Sigmoid colon (tissue), 7 donors: ENCODE measurements around the gene SLC34A1. TPM values are rescaled to one million over a fixed set of nuclear protein-coding genes. Genes with fewer than 3 reads are reported as not detected.

Source experiments
- DNase-seq: peaks from one replicate; pipeline ENCODE4 v3.0.0-alpha.2; 2019
- H3K27ac ChIP-seq, 4 donors: fragments of 200-600 bp; sonication (generic); one replicate each; pipeline ENCODE4 v1.5.1; 2016 to 2019; ENCODE audit warnings: mild to moderate bottlenecking in 1 of 4
- H3K27me3 ChIP-seq, 3 donors: fragments of 200-600 bp; sonication (generic); one replicate each; pipeline ENCODE4 v1.5.1; 2019; ENCODE audit warnings: mild to moderate bottlenecking in 1 of 3
- H3K36me3 ChIP-seq, 4 donors: fragments of 200-600 bp; sonication (generic); one replicate each; pipeline ENCODE4 v1.5.1; 2016 to 2019
- H3K4me1 ChIP-seq, 4 donors: fragments of 200-600 bp; sonication (generic); one replicate each; pipeline ENCODE4 v1.5.1; 2017 to 2019
- H3K4me3 ChIP-seq, 4 donors: fragments of 200-600 bp; sonication (generic); one replicate each; pipeline ENCODE4 v1.5.1; 2017 to 2019; ENCODE audit warnings: mild to moderate bottlenecking in 2 of 4, moderate library complexity in 1 of 4
- H3K9me3 ChIP-seq, 4 donors: fragments of 200-600 bp in 3 of 4; sonication (generic) in 3 of 4; one replicate each; pipeline versions ENCODE4 v1.5.1 to v1.6.1; 2013 to 2019
- EP300 ChIP-seq, 4 donors: sonication (generic); formaldehyde crosslinking; IDR thresholded peaks; one replicate each; pipeline ENCODE4 v1.6.1; 2017; ENCODE audit warnings: antibody characterized with exemption in 4 of 4
- POLR2A ChIP-seq, 2 donors: fragments of 450-650 bp; IDR thresholded peaks; one replicate each; pipeline ENCODE4 v1.6.1; 2016; ENCODE audit warnings: antibody characterized with exemption in 2 of 2, mild to moderate bottlenecking in 2 of 2, moderate library complexity in 2 of 2
- POLR2AphosphoS5 ChIP-seq, 4 donors: sonication (generic); formaldehyde crosslinking; IDR thresholded peaks; one replicate each; pipeline ENCODE4 v1.6.1; 2017; ENCODE audit warnings: antibody characterized with exemption in 4 of 4
- WGBS, 2 donors: extraction: QIAGEN DNeasy Blood & Tissue Kit; methylation state at CpG; one replicate each; pipeline ENCODE4 v1.1.7; 2013; 5-methylcytosine and 5-hydroxymethylcytosine counted together
- intact Hi-C: fragments of 100-400 bp; cut with DNase I; formaldehyde crosslinking; loops from one replicate; pipeline ENCODE4 v1.15.1; 2023
- polyA plus RNA-seq, 3 donors: library from polyadenylated mRNA; stranded (reverse); fragments of 200-250 nt; gene quantifications; one replicate each; pipeline ENCODE4 v1.2.3, GENCODE V29; 2013
- total RNA-seq, 4 donors: library from RNA; depleted of rRNA; stranded (reverse); fragments of >200 nt; gene quantifications; one replicate each; pipeline ENCODE4 v1.1.0, GENCODE V29; 2016
- TF ChIP-seq, protein P1 (sequence below), 4 experiments: fragments of 450-650 bp in 3 of 4; fragments of 200-600 bp in 1 of 4; IDR thresholded peaks; one replicate each; pipeline ENCODE4 v1.5.1; 2016 to 2019; ENCODE audit warnings: antibody characterized with exemption in 4 of 4, mild to moderate bottlenecking in 3 of 4, moderate library complexity in 2 of 4
- donor health status: healthy with polysubstance abuse.
- donor health status: Bipolar disorder and iron deficiency.
- donor health status: healthy.

SLC34A1 gene
- total and polyA plus RNA-seq, 7 donors, result 0.04 TPM; not detected in 6

DNA sequence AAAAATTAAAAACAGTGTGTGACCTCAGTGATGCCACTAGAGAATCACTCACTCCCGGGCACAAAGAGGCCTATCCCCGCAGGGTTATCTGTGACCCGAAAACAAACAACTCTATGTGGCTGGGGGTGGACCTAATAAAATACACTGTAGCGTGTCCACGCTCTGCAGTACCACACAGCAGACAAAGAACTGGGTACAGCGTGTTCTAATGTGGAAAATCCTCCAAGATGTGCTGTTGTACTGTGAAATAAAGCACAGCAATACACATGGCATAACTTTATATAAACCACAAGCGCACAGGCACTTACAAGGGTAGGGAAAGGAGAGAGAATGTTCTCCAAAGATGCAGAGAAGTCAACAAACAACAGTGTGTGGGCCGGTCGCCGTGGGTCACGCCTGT is 8.1 kb upstream of the SLC34A1 start:
- no peak for DNase-seq
- Histone ChIP-seq H3K27me3 (no peaks in the 10 kb centered on the region), H3K27ac (no peak overlapping the region), H3K36me3 (no peaks in the 10 kb centered on the region), H3K4me3 (no peak overlapping the region), H3K4me1 (peaks cover 0 to 6% (median 2%) of the 10 kb centered on the region in 4 donors), H3K9me3 (no peaks in the 10 kb centered on the region)
- WGBS, 2 donors, result 70 to 84% methylated on average over 11 of the region's 11 CpGs
- intact Hi-C loops, result no loop called here
- TF ChIP-seq EP300 (IDR thresholded peaks at IDR 0.05) (no peak), POLR2AphosphoS5 (IDR thresholded peaks at IDR 0.05) (no peak), POLR2A (IDR thresholded peaks at IDR 0.05) (no peak)
- TF ChIP-seq, protein P1, sequence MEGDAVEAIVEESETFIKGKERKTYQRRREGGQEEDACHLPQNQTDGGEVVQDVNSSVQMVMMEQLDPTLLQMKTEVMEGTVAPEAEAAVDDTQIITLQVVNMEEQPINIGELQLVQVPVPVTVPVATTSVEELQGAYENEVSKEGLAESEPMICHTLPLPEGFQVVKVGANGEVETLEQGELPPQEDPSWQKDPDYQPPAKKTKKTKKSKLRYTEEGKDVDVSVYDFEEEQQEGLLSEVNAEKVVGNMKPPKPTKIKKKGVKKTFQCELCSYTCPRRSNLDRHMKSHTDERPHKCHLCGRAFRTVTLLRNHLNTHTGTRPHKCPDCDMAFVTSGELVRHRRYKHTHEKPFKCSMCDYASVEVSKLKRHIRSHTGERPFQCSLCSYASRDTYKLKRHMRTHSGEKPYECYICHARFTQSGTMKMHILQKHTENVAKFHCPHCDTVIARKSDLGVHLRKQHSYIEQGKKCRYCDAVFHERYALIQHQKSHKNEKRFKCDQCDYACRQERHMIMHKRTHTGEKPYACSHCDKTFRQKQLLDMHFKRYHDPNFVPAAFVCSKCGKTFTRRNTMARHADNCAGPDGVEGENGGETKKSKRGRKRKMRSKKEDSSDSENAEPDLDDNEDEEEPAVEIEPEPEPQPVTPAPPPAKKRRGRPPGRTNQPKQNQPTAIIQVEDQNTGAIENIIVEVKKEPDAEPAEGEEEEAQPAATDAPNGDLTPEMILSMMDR (IDR thresholded peaks at IDR 0.05), result no peak

DNA sequence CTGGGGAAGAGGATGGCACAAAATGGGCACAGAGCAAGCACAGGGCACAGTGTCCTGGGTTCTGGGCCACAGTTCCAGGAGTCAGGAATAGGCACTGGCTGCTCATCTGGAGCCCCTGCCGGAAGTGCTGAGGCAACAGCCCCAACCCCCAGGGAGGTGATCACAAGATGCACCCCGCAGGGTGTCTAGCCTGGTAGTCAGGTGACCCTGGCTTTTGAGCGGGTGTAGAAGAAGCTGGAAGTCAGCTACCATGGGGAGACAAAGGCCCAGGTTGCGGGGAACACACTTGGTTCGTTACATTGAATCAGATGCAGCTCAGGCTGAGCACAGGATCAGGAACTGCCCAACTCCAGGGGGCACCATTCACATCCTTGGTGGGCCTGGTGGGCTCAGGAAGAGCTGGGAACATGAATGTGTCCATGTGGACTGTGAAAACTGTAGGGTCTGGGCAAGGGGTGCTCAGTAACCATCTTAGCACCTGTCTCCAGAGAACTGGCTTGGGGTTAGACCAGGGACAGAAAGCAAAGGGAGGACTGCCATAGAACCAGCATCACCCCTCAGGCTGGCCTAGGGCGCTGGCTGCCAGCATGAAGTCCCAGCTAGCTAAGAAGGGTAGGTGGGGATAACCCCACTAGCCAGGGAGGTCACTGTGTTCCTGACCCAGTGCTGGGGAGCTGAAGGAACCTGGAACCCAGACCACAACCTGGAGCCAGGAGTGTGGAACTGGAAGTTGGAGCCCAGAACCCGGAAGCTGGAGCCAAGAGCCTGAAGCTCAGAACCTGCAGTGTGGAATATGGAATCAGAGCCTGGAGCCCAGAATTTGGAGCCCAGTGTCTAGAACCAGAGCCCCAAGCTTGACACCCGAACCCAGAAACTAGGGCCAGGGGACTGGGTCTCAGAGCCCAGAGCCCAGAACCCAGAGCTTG is 6.1 kb upstream of the SLC34A1 start:
- Histone ChIP-seq H3K9me3 (no peaks in the 10 kb centered on the region), H3K4me3 (no peak overlapping the region), H3K36me3 (no peaks in the 10 kb centered on the region), H3K27me3 (no peaks in the 10 kb centered on the region), H3K4me1 (peaks cover 0 to 7% (median 0%) of the 10 kb centered on the region in 4 donors), H3K27ac (no peak overlapping the region)
- TF ChIP-seq POLR2AphosphoS5 (IDR thresholded peaks at IDR 0.05), result no peak
- intact Hi-C loops, result no loop called here
- 87 to 93% methylated on average over 8 of the region's 8 CpGs for WGBS, 2 donors
- DNase-seq, result no peak

DNA sequence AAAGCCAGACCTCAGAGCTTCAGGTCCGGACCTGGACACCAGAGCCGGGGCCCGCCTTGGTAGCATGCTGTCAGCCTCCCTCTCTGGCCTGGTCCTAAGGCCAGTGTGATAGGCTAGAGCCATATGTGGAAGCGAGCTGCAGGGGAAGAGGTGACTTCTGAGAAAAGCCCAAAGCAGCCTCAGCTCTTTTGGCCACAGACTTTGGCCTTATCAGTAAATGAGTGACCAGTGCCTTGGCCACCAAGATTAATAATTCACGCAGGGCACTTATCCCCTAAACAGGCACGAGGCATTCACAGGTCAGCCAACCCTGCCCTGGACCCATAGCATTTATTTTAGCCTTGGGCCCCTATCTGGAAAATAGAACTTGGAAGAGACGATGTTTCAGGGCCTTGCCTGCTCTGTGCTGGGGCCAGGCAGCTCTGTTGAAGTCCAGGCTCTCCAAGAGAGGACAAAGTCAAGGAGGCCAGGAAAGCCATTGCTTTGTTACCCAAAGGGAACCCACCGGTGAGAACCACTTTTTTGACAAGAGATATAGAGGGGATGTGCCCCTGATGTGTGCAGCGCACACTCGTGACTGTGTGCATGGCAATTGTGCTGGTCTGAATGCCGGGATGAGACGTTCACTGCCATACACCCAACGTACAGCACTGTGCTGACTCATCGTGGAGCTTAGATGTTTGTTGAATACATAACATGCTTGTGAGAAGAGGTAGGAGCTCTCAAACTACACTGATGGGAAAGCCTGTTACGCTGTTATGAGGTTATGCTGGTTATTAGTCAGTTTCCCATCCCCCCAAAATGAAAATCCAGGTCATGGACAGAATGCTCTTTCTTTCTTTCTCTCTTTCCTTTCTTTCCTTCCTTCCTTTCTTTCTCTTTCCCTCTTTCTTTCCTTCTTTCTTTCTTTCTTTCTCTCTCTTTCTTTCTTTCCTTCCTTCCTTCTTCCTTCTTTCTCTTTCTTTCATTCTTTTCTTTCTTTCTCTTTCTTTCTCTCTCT is 5.0 kb upstream of the SLC34A1 start:
- intact Hi-C loops, result no loop called here
- Histone ChIP-seq H3K4me1 (peaks cover 0 to 7% (median 0%) of the 10 kb centered on the region in 4 donors), H3K9me3 (no peaks in the 10 kb centered on the region), H3K4me3 (no peak overlapping the region), H3K27me3 (no peaks in the 10 kb centered on the region), H3K27ac (no peak overlapping the region), H3K36me3 (no peaks in the 10 kb centered on the region)
- WGBS, 2 donors, result 74 to 76% methylated on average over 15 of the region's 15 CpGs
- TF ChIP-seq, protein P1 (IDR thresholded peaks at IDR 0.05), result no peak
- TF ChIP-seq POLR2AphosphoS5 (IDR thresholded peaks at IDR 0.05), result no peak
- TF ChIP-seq EP300 (IDR thresholded peaks at IDR 0.05), result no peak
- TF ChIP-seq POLR2A (IDR thresholded peaks at IDR 0.05), result no peak
- no peak for DNase-seq

DNA sequence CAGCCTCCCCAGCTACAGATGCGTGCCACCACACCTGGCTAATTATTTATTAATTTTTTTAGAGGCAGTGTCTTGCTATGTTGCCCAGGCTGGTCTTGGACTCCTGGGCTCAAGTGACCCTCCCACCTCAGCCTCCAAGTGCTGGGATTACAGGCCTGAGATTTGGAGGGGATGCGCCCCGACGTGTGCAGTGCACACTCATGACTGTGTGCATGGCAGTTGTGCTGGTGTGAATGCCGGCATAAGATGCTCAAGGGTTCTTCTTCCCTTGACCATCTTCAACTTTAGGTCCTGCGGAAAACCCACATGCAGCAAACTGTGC is 3.5 kb upstream of the SLC34A1 start:
- H3K27ac ChIP-seq, result no peak overlapping the region
- TF ChIP-seq, protein P1 (IDR thresholded peaks at IDR 0.05), result no peak
- TF ChIP-seq POLR2A (IDR thresholded peaks at IDR 0.05) (no peak), EP300 (IDR thresholded peaks at IDR 0.05) (no peak), POLR2AphosphoS5 (IDR thresholded peaks at IDR 0.05) (no peak)
- H3K27me3 ChIP-seq, result no peaks in the 10 kb centered on the region
- intact Hi-C loops, result no loop called here
- no peak overlapping the region for H3K4me3 ChIP-seq
- 90 to 94% methylated on average over 6 of the region's 6 CpGs for WGBS, 2 donors
- H3K9me3 ChIP-seq, result no peaks in the 10 kb centered on the region
- H3K36me3 ChIP-seq, result no peaks in the 10 kb centered on the region
- no peak for DNase-seq
- peaks cover 0 to 7% (median 0%) of the 10 kb centered on the region in 4 donors for H3K4me1 ChIP-seq
